Activated naive CD4-positive, alpha-beta T cell treated with anti-CD3 and anti-CD28 coated beads, Interleukin-2, amount 50 U/mL, for 16 hours (primary cell): ENCODE measurements around the gene SLC25A26.

Experiments used
- DNase-seq: peaks from one replicate; pipeline ENCODE4 v3.0.0-alpha.2; 2020

SLC25A26 gene

GRCh38 chr3:66380200-66380932 is 159.6 kb downstream of the SLC25A26 start:
- DNase-seq, result no peak

DNA sequence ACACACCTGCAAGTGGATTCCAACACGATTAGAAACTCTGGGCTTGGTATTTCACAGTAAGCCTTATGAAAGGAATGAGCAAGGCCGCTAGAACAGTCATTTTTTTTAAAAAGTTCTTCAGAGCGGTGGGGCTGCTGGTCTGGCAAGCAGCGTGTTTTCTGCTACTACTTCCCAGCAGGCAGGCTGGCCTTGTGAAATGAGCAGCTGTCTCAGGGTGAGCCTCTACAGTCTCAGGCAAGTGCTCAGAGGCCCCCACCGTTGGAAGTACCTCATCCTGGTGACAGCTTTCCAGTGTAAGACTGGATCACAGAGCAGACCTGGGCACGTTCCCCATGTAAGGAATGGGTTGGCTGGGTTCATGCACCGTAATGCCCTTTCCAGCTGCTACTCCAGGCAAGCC is 160.8 kb downstream of the SLC25A26 start:
- DNase-seq, result no peak

- no peak for DNase-seq
Observed at GRCh38 chr3:66382142-66382541, 161.3 kb downstream of the SLC25A26 start.

DNA sequence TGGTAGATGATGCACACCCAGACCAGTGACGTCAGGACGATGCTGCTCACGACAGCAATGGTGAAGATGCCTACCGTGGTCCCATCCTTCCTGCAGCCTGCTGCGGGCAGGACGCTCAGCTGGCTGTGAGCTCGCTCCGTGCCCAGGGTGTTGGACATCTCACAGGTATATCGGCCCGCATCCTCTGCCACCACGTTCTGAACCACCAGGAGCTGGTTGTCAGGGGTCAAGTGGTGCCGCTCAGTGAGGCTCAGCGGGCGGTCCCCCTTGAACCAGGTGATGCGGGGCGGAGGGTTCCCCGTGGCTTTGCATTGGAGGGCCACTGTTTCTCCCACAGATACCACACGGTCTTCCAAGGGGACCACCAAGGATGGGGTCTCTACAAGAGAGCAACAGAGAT is 162.2 kb downstream of the SLC25A26 start:
- DNase-seq, result no peak

DNA sequence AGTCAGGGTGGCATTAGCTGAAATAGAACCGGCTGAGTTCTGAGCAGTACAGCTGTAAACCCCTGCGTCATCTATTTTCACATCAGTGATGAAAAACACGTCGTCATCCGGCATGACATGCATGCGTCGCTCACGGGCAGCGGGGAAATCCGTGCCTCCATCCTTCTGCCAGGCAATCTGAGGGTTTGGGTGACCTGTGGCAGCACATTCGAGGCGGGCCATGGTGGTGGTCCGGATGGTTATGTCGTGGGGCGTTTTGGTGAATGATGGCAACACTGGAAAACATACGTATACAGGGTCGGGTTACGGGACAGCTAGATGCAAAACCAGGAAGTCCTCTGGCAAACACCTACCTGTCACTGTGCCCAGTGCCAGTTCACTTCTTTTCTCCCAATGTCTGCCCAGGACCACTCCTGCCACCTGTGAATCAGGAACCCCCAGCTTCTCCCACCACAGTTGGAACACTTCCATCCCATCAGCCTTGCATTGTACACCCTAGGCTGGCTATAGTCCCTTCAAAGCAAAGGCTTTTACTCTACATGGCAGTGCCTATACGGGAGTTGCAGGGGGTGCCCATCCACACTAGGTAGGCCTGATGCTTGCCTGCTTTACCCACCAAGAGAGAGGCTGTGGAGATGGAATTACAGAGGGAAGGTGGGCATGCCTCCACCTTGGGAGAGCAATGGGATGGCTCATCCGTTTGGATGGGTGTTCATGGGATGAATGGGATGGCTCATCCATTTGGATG is 163.4 kb downstream of the SLC25A26 start:
- no peak for DNase-seq

- DNase-seq, result no peak
Observed at GRCh38 chr3:66385066-66385465, 164.3 kb downstream of the SLC25A26 start.

DNA sequence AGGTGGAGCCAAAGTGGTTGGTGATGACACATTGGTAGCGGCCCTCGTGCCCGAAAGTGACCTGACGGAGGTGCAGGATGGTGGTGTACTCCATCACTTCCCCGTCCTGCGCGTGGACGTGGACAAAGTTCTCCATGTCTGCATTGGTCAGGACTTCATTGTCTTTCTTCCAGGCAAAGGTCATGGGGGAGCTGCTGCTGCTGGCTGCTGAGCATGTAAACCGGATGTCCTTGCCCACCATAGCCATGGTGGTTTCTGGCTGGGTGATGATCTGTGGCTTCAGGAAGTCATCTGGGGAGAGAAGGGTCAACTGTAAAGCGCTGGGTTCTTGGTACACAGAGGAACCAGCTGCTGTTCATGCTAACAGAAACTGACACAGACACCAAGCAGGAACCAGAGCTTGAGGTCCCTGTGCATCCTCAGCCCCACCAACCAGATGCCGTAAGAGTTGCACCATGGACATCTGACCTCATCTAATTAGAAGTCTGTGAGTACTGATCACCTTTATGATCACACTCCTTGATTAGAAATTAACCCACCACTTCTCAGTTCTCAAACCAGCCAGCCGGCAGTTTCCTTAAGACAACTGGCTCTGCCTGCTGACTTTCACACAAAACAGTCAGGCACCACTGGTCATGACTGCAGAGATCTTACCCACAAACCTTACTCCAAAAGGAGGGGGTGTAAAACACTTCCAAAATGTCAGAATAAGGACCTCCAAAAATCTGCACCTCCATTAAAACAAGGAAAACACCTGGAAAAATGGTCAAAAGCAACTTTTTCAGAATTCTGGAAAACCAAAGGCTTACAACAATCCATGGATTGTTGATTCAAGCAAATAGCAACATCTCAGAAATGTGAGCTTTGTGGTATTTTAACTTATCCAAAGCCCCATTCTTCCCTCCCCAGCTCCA is 165.5 kb downstream of the SLC25A26 start:
- DNase-seq, result no peak

GRCh38 chr3:66386925-66387650 is 166.3 kb downstream of the SLC25A26 start:
- no peak for DNase-seq

GRCh38 chr3:66390013-66390412 is 169.2 kb downstream of the SLC25A26 start:
- no peak for DNase-seq

- no peak for DNase-seq
Observed at GRCh38 chr3:66392512-66392911, 171.7 kb downstream of the SLC25A26 start.

DNA sequence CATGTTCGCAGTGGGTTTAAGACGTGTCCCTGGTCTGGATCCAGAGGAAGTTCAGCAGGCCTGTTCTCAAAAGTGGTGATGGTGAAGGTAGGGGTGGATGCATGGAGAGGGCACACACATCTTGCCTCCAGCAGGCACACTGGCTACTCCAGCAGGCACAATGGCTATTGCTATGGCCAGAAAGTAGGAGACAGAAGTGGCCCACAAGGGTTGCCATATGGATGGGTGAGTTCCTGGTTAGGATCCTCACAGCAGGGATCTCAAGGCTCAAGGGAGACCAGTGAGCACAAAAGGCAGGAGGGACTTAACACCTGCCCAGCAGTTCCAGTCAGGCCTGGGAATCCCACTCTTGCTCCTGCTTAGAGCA is 172.1 kb downstream of the SLC25A26 start:
- no peak for DNase-seq

- no peak for DNase-seq
Observed at GRCh38 chr3:66393333-66394005, 172.7 kb downstream of the SLC25A26 start.

DNA sequence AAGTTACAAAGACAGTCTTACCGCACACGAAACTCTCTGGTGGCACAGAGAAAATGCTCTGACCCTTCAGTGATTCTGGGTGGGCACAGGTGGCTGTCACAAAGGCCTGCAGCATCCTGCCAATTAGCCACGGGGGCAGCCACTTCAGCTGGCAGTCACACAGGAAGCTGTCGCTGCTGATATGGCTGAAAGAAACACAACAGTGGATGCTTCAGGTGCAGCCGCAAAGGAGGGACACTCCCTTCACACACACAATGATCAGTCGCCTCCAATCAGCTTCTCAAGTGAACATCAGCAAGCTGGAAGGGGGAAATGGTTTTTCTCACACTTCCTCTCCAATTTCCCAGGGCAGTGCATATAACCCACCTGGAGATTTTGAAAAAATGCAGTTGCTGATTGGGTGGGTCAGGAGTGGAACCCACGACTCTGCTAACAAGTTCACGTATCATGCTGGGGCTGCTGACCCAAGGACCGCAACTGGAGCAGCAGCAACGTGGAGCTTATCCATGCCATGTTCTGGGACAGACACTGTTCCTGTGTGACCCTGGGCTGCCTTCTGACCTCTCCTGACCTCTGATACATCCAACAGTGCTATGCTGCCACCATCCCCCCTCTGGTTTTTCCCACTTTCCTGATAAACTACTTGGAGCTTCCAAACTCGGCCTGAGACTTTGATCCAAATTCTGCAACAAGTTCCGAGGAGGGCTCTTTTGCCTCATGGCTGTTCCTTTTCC is 173.4 kb downstream of the SLC25A26 start:
- DNase-seq, result peak; percentile 26

DNA sequence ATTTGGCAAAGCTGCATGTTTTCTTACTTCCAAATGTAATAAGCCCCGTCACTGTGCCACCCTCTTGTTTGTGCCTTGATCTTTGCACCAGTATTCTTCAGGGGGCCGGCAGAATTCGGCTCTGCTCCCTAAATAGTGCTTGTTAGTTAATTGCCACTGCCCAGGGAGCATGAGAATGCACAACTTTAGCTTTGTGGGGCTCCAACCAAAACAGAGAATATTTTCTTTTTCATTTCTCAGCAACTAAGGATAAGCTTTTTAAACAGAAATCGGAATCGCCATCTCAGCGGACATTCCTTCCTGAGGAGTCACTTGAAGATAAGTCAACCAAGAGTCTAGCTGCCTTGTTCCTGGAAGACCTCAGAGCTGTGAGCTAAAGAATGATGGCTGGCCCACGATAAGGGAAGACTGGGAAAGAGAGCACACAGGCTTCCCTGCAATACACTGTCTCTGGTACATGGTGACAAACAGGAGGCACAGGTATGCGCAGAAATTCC is 174.0 kb downstream of the SLC25A26 start:
- no peak for DNase-seq

- no peak for DNase-seq
Observed at GRCh38 chr3:66395635-66396034, 174.8 kb downstream of the SLC25A26 start.

GRCh38 chr3:66396161-66396760 is 175.5 kb downstream of the SLC25A26 start:
- no peak for DNase-seq

GRCh38 chr3:66396888-66397287 is 176.1 kb downstream of the SLC25A26 start:
- DNase-seq, result no peak

- no peak for DNase-seq
Observed at GRCh38 chr3:66397745-66398144, 176.9 kb downstream of the SLC25A26 start.

DNA sequence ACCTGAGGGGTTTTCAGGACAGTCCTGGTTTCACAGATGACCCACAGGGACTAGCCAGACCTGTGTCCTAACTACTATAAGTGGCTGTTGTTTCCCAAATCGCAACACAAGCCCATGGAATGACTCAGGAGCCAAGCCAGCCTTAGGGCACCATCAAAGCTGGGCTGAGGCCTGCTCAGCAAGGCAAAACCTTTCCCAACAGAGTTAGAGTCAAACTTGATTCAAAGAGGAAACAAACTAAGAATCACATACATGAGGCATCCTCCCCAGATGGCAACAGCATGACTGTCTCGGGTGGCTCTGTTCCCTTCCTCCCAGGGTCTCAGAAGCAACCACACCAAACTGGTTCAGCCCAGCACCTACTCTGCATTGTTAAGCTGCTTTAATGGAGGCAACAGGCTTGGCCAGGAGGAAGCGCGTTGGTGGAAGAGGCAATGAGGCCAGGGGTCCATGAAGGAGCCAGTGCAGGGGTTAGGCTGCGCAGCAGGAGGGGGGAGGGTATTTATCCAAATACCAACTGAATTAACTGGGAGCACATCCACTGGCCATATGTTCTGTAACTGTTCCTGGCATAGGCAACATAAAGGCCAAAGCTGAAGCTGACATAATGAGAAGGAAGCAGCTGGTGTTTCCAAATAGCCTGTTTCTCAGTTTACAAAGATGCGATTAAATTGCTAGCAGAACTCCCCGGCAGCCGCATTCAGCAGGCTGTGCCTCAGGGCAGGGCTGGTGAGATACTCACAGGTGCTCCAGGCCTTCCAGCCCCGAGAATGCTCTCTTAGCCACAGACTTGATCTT is 177.6 kb downstream of the SLC25A26 start:
- DNase-seq, result no peak
